ENCODE data around the gene DGCR2. TPM values are rescaled to one million over a fixed set of nuclear protein-coding genes. Genes with fewer than 3 reads are reported as not detected.

DGCR2 gene
- total and polyA plus RNA-seq, 4 donors: 19.7 to 43.5 (median 32.2) TPM

DNA sequence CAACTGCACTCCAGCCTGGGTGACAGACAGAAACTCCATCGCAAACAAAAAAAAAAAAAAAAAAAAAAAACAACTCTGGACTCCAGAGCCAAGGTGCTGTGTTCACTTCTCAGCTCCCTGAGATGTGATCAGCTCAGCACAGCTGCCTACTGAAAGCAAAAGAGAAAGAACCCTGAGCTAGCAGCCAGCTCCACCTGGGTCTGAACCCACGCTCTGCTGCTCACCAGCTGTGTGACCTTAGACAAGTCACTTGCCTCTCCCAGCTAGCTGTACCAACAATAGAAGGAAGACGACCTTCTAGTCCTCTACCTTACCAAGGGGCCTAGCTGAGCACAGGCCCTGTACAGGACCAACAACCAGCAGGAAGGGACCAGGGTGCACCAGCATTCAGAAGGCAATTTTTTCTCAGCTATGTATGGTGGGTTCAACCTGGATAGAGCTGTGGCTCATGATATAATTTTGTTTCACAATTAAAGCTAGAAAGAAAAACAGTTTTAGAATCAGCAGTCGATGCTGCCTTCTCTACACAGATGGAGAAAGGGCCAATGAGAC, 3.8 kb downstream of the DGCR2 start:
- intact Hi-C loops (cut with DNase I): loop anchor here in 1 of 2 donors (10.0 kb wide), 1 partner anchor 64 kb away; no protein-coding TSS in a partner anchor
- Histone ChIP-seq H3K36me3 (ENCODE audit: control insufficient read depth in 1 of 2, insufficient read depth in 2 of 2, low read length in 1 of 2) (no peaks in the 10 kb centered on the region), H3K9me3 (ENCODE audit: control insufficient read depth, low read length) (no peaks in the 10 kb centered on the region), H3K4me1 (ENCODE audit: control insufficient read depth in 1 of 2, insufficient read depth in 2 of 2, low read length in 2 of 2) (peaks cover 0 to 3% of the 10 kb centered on the region in 2 donors), H3K27me3 (ENCODE audit: control insufficient read depth in 1 of 2, insufficient read depth in 2 of 2, low read length in 1 of 2) (no peaks in the 10 kb centered on the region), H3K4me3 (ENCODE audit: low read length in 2 of 2) (no peak overlapping the region), H3K27ac (ENCODE audit: low read depth in 1 of 2, low read length in 2 of 2) (no peak overlapping the region)
- DNase-seq: no peak
- WGBS, 2 donors: 86 to 91% methylated on average over 4 of the region's 4 CpGs
- no peak for ATAC-seq (ENCODE audit: low FRiP score)

DNA sequence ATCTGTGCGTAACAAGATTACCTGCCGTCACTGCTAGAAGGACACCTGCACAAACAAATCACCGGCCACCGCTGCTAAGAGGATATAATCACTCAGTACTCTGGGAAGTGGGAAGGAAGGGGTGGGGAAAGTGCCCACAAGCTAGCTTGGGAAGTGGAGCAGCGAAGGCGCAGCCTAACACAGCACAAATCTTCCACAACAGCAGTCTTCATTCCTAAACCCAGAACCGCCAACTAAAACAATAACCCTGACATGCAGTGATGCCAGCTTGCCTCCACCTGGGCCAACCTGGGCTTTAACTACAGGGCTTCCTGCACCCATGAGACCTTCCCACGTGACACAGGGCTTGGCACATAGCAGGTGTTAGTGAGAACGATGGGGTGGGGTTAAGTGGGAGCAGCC, 5.1 kb downstream of the DGCR2 start:
- DNase-seq: peak in 1 of 2 donors; percentile 26
- no peaks in the 10 kb centered on the region for H3K9me3 ChIP-seq (ENCODE audit: control insufficient read depth, low read length)
- intact Hi-C loops (cut with DNase I): loop anchor here in 1 of 2 donors (10.0 kb wide), 1 partner anchor 62 kb away; no protein-coding TSS in a partner anchor
- no peaks in the 10 kb centered on the region for H3K27me3 ChIP-seq (ENCODE audit: control insufficient read depth in 1 of 2, insufficient read depth in 2 of 2, low read length in 1 of 2)
- no peak overlapping the region for H3K27ac ChIP-seq (ENCODE audit: low read depth in 1 of 2, low read length in 2 of 2)
- H3K36me3 ChIP-seq (ENCODE audit: control insufficient read depth in 1 of 2, insufficient read depth in 2 of 2, low read length in 1 of 2): no peaks in the 10 kb centered on the region
- no peak for ATAC-seq (ENCODE audit: low FRiP score)
- H3K4me1 ChIP-seq (ENCODE audit: control insufficient read depth in 1 of 2, insufficient read depth in 2 of 2, low read length in 2 of 2): peaks cover 0 to 3% of the 10 kb centered on the region in 2 donors
- WGBS, 2 donors: 71 to 77% methylated on average over 9 of the region's 9 CpGs
- H3K4me3 ChIP-seq (ENCODE audit: low read length in 2 of 2): no peak overlapping the region

DNA sequence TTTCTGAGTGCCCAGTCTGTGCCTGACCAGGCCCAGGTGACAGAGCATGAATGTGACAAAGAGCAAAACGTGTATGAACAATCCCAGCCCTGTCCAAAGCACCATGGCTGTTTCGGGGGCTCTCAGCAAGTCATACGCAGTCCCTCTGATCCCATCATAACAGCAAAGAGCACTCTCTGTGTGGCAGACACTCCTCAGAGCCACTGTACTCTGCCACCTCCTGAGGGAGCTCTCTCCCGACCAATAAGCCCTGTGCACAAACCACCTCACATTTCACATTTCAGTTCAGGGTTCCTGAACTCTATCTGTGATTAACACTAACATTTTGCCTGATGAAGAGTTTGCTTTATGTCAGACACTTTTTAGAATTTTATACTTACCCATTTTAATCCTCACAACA, 6.6 kb downstream of the DGCR2 start:
- H3K36me3 ChIP-seq (ENCODE audit: control insufficient read depth in 1 of 2, insufficient read depth in 2 of 2, low read length in 1 of 2): no peaks in the 10 kb centered on the region
- no peaks in the 10 kb centered on the region for H3K9me3 ChIP-seq (ENCODE audit: control insufficient read depth, low read length)
- intact Hi-C loops (cut with DNase I): loop anchor here in 1 of 2 donors (10.0 kb wide), 1 partner anchor 61 kb away; no protein-coding TSS in a partner anchor
- H3K4me3 ChIP-seq (ENCODE audit: low read length in 2 of 2): no peak overlapping the region
- ATAC-seq (ENCODE audit: low FRiP score) (no peak), DNase-seq (peak in 1 of 2 donors; percentile 25)
- H3K27me3 ChIP-seq (ENCODE audit: control insufficient read depth in 1 of 2, insufficient read depth in 2 of 2, low read length in 1 of 2): no peaks in the 10 kb centered on the region
- WGBS, 2 donors: 60 to 69% methylated on average over 4 of the region's 4 CpGs
- H3K27ac ChIP-seq (ENCODE audit: low read depth in 1 of 2, low read length in 2 of 2): no peak overlapping the region
- peaks cover 0 to 3% of the 10 kb centered on the region in 2 donors for H3K4me1 ChIP-seq (ENCODE audit: control insufficient read depth in 1 of 2, insufficient read depth in 2 of 2, low read length in 2 of 2)

DNA sequence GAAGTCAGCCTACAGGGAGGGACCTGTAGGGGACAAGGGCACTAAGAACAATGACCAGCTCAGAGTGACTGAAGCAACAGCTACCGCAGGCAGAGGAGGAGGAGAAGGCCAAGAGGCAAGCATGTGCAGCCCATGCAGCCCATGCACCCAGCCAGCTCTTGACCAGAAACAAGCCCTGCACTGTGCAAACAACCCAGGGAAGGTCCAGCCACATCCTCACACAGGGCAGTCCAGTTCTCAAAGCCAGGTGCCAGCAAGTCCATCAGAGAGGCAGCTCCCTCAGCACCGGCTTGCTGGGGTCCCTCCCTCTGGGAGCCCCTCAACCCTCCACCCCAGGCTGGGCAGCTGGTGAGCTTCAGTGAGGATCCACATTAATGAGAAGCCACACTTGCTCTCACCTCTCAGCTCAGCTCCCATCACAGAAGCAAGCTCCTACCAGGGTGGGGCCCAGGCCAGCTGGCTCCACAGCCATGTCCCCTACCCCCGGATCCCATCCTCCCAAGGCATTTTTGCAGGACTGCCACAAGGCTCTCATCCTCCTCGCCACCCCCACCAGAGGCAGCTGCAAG, 7.1 kb downstream of the DGCR2 start:
- no peaks in the 10 kb centered on the region for H3K36me3 ChIP-seq (ENCODE audit: control insufficient read depth in 1 of 2, insufficient read depth in 2 of 2, low read length in 1 of 2)
- peak in 1 of 2 donors; percentile 42 for DNase-seq

DNA sequence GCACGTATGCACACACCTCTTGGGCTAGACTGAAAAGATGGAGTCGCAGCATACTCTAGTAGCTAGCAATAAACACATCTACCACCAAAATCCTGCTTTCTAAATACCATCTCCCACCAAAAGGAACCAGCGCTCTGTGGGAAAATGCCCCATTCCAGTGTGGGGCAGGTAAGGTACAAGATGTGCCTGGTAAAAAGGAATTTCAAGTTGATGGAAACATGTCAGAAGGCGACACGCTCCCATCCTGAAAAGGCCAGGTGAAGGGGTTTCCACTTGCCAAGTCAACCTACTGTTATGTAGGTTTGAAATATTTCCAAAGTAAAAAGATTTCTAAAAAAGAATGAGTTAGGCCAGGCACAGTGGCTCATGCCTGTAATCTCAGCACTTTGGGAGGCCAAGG, 8.8 kb downstream of the DGCR2 start:
- DNase-seq (peak in 1 of 2 donors; percentile 0), ATAC-seq (ENCODE audit: low FRiP score) (no peak)
- WGBS, 2 donors: 98% methylated on average over 5 of the region's 5 CpGs
- H3K9me3 ChIP-seq (ENCODE audit: control insufficient read depth, low read length): no peaks in the 10 kb centered on the region
- intact Hi-C loops (cut with DNase I): loop anchor here in 1 of 2 donors (10.0 kb wide), 1 partner anchor 59 kb away; no protein-coding TSS in a partner anchor
- no peaks in the 10 kb centered on the region for H3K27me3 ChIP-seq (ENCODE audit: control insufficient read depth in 1 of 2, insufficient read depth in 2 of 2, low read length in 1 of 2)
- peaks cover 0 to 3% of the 10 kb centered on the region in 2 donors for H3K4me1 ChIP-seq (ENCODE audit: control insufficient read depth in 1 of 2, insufficient read depth in 2 of 2, low read length in 2 of 2)
- H3K36me3 ChIP-seq (ENCODE audit: control insufficient read depth in 1 of 2, insufficient read depth in 2 of 2, low read length in 1 of 2): no peaks in the 10 kb centered on the region
- no peak overlapping the region for H3K27ac ChIP-seq (ENCODE audit: low read depth in 1 of 2, low read length in 2 of 2)
- no peak overlapping the region for H3K4me3 ChIP-seq (ENCODE audit: low read length in 2 of 2)

More for the DNA sequence above, 7.1 kb downstream of the DGCR2 start:
- Histone ChIP-seq H3K4me1 (ENCODE audit: control insufficient read depth in 1 of 2, insufficient read depth in 2 of 2, low read length in 2 of 2) (peaks cover 0 to 3% of the 10 kb centered on the region in 2 donors), H3K27ac (ENCODE audit: low read depth in 1 of 2, low read length in 2 of 2) (no peak overlapping the region), H3K4me3 (ENCODE audit: low read length in 2 of 2) (no peak overlapping the region), H3K9me3 (ENCODE audit: control insufficient read depth, low read length) (no peaks in the 10 kb centered on the region), H3K27me3 (ENCODE audit: control insufficient read depth in 1 of 2, insufficient read depth in 2 of 2, low read length in 1 of 2) (no peaks in the 10 kb centered on the region)
- WGBS, 2 donors: 67 to 94% methylated on average over 4 of the region's 4 CpGs
- intact Hi-C loops (cut with DNase I): loop anchor here in 1 of 2 donors (10.0 kb wide), 1 partner anchor 60 kb away; no protein-coding TSS in a partner anchor
- ATAC-seq (ENCODE audit: low FRiP score): peak; percentile 6

DNA sequence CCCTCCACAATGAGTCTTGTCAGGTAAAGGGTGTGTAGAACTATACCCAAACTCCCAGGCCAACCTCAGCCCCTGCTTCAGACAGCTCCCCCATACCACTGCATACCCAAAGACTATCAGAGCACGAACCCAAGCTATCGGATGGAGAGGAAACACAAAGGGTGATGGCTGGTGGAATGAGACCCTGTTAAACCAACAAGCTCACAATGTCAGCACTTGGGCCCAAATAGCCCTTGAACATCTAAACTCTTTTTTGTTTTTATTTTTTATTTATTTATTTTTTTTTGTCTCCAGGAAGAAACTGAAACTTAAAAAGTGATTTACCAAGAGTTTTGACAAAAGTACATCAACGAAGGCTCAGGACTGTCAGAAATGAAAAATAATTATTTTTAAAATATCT, 10.6 kb downstream of the DGCR2 start:
- DNase-seq (no peak), ATAC-seq (ENCODE audit: low FRiP score) (no peak)

DNA sequence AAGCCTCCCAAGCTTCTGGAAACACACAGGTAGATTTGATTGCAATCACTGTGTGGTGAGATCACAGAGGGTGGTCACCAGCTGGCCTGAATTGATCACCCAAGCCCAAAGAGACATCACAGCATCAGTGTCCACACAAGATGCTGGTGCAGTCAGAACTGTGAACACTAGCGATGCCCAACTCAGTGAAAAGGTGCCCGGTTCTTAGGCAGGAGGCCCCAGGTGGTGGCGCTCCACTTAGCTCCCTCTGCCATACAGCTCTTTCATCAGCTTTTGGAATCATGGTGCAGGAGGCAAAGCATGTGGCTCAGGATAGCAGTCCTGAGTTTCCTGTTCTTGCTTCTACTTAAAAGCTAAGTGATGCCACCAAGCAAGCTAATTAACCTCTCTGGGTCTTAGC, 11.1 kb downstream of the DGCR2 start:
- H3K36me3 ChIP-seq (ENCODE audit: control insufficient read depth in 1 of 2, insufficient read depth in 2 of 2, low read length in 1 of 2): no peaks in the 10 kb centered on the region
- H3K27me3 ChIP-seq (ENCODE audit: control insufficient read depth in 1 of 2, insufficient read depth in 2 of 2, low read length in 1 of 2): no peaks in the 10 kb centered on the region
- no peak overlapping the region for H3K27ac ChIP-seq (ENCODE audit: low read depth in 1 of 2, low read length in 2 of 2)
- WGBS, 2 donors: 88 to 92% methylated on average over 3 of the region's 3 CpGs
- ATAC-seq (ENCODE audit: low FRiP score): no peak
- peak in 1 of 2 donors; percentile 17 for DNase-seq
- no peak overlapping the region for H3K4me3 ChIP-seq (ENCODE audit: low read length in 2 of 2)
- H3K9me3 ChIP-seq (ENCODE audit: control insufficient read depth, low read length): no peaks in the 10 kb centered on the region
- peaks cover 0 to 3% of the 10 kb centered on the region in 2 donors for H3K4me1 ChIP-seq (ENCODE audit: control insufficient read depth in 1 of 2, insufficient read depth in 2 of 2, low read length in 2 of 2)
- intact Hi-C loops (cut with DNase I): loop anchor here in 1 of 2 donors (10.0 kb wide), 1 partner anchor 56 kb away; no protein-coding TSS in a partner anchor

More for the DNA sequence above, 10.6 kb downstream of the DGCR2 start:
- 88 to 92% methylated on average over 3 of the region's 3 CpGs for WGBS, 2 donors
- H3K9me3 ChIP-seq (ENCODE audit: control insufficient read depth, low read length): no peaks in the 10 kb centered on the region
- no peak overlapping the region for H3K27ac ChIP-seq (ENCODE audit: low read depth in 1 of 2, low read length in 2 of 2)
- intact Hi-C loops (cut with DNase I): loop anchor here in 1 of 2 donors (10.0 kb wide), 1 partner anchor 57 kb away; no protein-coding TSS in a partner anchor
- H3K27me3 ChIP-seq (ENCODE audit: control insufficient read depth in 1 of 2, insufficient read depth in 2 of 2, low read length in 1 of 2): no peaks in the 10 kb centered on the region
- H3K4me3 ChIP-seq (ENCODE audit: low read length in 2 of 2): no peak overlapping the region
- peaks cover 0 to 3% of the 10 kb centered on the region in 2 donors for H3K4me1 ChIP-seq (ENCODE audit: control insufficient read depth in 1 of 2, insufficient read depth in 2 of 2, low read length in 2 of 2)
- H3K36me3 ChIP-seq (ENCODE audit: control insufficient read depth in 1 of 2, insufficient read depth in 2 of 2, low read length in 1 of 2): no peaks in the 10 kb centered on the region

DNA sequence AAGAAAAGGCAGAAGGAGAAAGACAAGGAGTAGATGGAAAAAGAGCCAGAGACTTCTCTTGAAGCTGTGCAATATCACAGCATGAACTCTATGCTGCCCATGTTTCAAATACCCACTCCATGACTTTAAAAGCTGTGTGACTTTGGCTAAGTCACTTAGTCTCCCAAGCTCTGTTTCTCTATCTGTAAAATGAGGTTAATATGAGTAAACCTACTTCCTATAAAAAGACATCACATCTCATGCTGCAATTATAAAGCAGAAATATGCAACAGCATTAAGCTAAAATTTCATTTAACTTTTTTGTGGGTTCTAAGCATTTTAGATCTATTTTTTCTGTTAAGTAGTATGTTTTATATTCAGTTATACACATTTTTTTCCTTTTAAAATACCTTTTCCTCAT, 11.6 kb downstream of the DGCR2 start:
- ATAC-seq (ENCODE audit: low FRiP score) (no peak), DNase-seq (no peak)
- Histone ChIP-seq H3K36me3 (ENCODE audit: control insufficient read depth in 1 of 2, insufficient read depth in 2 of 2, low read length in 1 of 2) (no peaks in the 10 kb centered on the region), H3K9me3 (ENCODE audit: control insufficient read depth, low read length) (no peaks in the 10 kb centered on the region), H3K27ac (ENCODE audit: low read depth in 1 of 2, low read length in 2 of 2) (no peak overlapping the region), H3K4me3 (ENCODE audit: low read length in 2 of 2) (no peak overlapping the region), H3K4me1 (ENCODE audit: control insufficient read depth in 1 of 2, insufficient read depth in 2 of 2, low read length in 2 of 2) (peaks cover 0 to 3% of the 10 kb centered on the region in 2 donors), H3K27me3 (ENCODE audit: control insufficient read depth in 1 of 2, insufficient read depth in 2 of 2, low read length in 1 of 2) (no peaks in the 10 kb centered on the region)
- intact Hi-C loops (cut with DNase I): loop anchor here in 1 of 2 donors (10.0 kb wide), 1 partner anchor 56 kb away; no protein-coding TSS in a partner anchor
